ENCODE data around the gene PTPN3.

The PTPN3 gene

GRCh38 chr9:109500421-109500974, 2.4 kb upstream of the PTPN3 start:
- no peak for DNase-seq

- DNase-seq: no peak
Measured at GRCh38 chr9:109499631-109500410, 1.7 kb upstream of the PTPN3 start.

- DNase-seq: no peak
Measured at GRCh38 chr9:109499093-109499630, 1.1 kb upstream of the PTPN3 start.

- no peak for DNase-seq
Measured at GRCh38 chr9:109497226-109498153, 617 bp downstream of the PTPN3 start.

- DNase-seq: no peak
Measured at GRCh38 chr9:109496841-109497225, 1.3 kb downstream of the PTPN3 start.

GRCh38 chr9:109496218-109496617, 1.9 kb downstream of the PTPN3 start:
- no peak for DNase-seq

- DNase-seq: no peak
Measured at GRCh38 chr9:109493648-109494047, 4.5 kb downstream of the PTPN3 start.

- no peak for DNase-seq
Measured at GRCh38 chr9:109491590-109491989, 6.5 kb downstream of the PTPN3 start.

GRCh38 chr9:109488791-109489492, 9.2 kb downstream of the PTPN3 start:
- DNase-seq: no peak

GRCh38 chr9:109488351-109488750, 9.8 kb downstream of the PTPN3 start:
- DNase-seq: no peak

- no peak for DNase-seq
Measured at GRCh38 chr9:109487247-109487646, 10.9 kb downstream of the PTPN3 start.

- DNase-seq: no peak
Measured at GRCh38 chr9:109483744-109484429, 14.2 kb downstream of the PTPN3 start.

- no peak for DNase-seq
Measured at GRCh38 chr9:109482391-109482916, 15.7 kb downstream of the PTPN3 start.

- no peak for DNase-seq
Measured at GRCh38 chr9:109481856-109482255, 16.3 kb downstream of the PTPN3 start.

GRCh38 chr9:109479822-109480221, 18.3 kb downstream of the PTPN3 start:
- no peak for DNase-seq

- DNase-seq: no peak
Measured at GRCh38 chr9:109478665-109479380, 19.3 kb downstream of the PTPN3 start.

GRCh38 chr9:109478051-109478563, 20.0 kb downstream of the PTPN3 start:
- no peak for DNase-seq

- DNase-seq: no peak
Measured at GRCh38 chr9:109477258-109478050, 20.7 kb downstream of the PTPN3 start.

GRCh38 chr9:109476642-109477257, 21.4 kb downstream of the PTPN3 start:
- DNase-seq: no peak
